Measurements from ENCODE around the gene CAMK4.
"Not testable (repeated sequence)": the region's sequence is repeated elsewhere in the genome, so short reads cannot be mapped to it uniquely, and the experiment has no call there.

CAMK4 gene

DNA sequence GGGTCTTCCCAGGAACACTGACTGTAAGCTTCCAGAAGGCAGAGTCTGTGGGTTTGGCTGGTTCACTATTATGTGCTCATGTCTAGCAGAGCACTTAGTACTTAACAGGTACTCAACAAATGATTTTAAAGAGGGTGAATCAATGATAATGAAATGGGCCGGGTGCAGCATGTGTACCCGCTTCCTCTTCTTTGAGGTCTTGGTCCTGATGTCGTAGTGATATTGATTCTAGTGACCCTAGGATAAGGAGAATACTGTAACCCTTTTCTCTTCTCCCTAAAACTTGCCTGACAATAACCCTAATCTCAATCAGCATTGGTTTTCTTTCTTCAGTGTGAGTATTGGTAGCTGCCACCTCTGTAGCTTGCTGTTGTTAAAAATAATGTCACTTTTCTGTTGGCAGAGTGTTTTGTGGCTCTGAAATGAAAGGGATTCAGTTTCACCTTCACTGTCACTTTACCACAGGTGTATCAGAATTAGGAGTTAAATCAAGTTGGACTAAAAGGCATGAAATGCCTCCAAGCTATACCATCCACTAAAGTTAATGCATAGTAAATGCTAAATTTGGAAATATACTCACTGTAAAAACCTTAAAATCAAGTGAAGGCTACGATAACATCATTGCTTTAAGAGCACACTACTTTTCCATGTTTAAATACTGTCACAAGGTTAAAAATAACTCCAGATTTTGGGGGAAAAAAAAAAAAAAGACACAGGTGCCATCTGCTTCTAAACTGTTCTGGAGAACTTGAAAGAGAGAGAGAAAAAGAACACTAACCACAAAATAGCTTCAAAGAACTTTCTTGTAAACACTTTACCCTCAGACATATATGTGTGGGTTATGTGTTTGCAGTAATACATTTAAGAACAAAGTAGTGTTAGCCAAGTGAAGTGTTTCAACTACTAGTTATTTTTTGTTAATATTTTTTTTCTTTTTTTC lies 6.0 kb downstream of the CAMK4 start:
- FAIRE-seq = no peak

DNA sequence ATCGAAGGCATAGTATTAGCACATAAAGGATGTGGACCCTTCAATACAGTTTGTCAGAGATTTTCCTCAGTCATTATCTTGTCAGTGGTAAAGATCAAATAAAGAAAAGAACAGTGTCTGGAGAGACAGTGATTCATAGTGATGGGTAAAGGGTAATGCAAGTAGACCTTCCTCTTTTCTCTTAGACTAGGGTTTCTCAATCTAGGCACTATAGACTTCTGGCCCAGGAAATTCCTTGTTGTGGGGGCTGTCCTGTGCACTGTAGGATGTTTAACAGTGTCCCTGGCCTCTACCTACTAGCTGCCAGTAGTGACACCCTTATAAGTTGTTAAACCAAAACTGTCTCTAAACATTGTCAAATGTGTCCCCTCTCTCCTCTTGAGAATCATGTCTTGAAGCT lies 6.9 kb downstream of the CAMK4 start:
- FAIRE-seq = no peak

DNA sequence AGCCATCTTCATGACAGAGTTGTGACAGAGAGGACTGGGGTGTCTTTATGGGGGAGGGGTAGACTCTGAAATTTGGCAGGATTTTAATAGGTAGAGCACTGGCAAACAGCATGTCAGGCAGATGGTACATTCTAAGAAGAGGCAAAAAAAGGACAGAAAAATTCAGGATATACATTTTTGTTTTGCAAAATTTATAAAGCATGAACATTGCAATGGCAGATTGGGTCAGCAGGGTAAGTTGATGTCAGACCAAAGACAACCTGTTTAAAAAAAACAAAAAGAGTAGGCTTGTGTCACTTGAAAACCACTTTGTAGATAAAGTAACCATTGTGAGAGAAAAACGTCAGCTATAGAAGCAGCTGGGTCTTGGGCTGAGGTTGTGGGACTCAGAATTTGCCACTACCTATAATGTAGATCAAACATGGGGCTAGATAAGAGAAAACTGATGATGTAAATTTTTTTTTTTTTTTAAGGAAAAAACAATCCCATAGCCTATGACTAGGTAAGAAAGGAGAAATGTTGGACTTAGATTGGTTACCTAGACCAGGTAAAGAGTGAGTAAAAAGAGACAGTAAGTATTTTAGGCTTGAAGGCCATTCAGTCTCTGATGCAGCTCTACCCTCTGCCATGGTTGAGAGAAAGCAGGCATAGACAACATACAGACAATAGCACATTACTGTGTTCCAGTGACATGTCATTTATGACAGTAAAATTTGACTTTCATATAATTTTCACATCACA lies 8.3 kb downstream of the CAMK4 start:
- FAIRE-seq = no peak

DNA sequence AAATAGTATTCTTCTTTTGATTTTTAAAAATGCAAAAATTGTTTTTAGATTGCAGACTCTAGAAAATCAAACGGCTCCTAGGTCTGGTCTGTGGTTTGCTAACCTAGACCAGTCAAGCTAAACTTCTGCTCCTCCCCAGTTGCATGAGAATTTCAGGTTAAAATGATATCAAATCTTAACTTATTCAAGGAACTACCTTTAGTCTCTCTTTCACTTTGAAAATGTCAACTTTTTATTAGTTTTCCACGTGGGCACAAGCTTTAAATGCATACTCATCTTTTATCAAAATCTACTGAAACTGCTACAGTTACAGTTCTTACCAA lies 8.8 kb downstream of the CAMK4 start:
- no peak for FAIRE-seq

DNA sequence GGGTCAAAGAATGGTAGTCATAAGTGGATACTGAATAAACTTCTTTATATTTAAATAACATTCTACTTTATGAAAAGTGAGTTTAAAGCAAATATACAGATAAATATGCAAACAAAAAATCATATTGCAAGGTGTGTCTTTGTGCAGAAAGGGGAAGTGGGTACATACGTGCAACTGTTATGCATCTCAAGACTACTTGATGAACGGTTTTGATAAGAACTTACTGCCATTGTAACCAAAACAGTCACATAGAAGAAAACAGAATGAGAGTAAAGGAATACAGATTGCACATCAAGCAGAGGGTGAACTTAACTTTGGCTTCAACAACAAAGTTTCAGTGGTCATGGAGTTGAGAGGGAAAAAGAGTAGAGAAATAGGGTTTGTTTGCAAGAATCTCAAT lies 9.9 kb downstream of the CAMK4 start:
- FAIRE-seq = no peak

DNA sequence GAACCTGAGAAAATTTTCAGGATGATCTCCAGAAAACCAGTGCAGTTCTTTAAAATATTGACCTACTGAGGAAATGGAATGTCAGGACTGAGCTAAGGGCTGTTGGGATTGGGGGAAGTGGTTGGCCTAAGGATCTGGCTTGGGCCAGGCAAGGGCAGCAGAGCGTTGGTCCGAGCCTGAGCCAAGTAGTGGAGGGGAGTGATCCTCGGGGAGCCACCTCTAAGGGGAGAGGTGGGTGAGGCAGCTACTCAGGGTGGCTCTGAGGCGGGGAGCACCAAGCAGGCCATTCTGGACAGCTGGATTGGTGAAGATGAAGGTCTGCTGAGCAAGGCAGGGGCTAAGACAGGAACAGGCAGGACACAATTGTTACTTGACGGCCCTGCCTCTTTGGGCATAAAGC lies 11.5 kb downstream of the CAMK4 start:
- no peak for FAIRE-seq

DNA sequence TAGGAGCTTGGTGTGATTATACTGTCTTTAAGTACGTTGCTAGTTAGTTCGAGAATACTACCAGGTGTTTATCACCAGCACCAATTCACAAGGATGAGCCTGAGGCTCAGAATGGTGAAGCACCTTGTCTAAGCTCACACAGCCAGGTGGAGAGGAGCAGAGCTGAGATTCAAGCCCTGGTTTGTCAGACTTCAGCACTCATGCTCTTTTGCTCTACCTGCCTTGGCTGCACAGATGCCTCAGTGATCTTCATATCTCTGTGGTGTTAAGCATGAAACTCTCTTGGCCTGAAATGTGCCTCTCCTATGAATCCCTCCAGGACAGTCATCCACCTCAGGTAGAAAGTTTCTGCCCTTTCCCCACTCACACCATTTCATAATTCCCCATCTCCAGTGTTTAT lies 12.2 kb downstream of the CAMK4 start:
- FAIRE-seq = no peak

DNA sequence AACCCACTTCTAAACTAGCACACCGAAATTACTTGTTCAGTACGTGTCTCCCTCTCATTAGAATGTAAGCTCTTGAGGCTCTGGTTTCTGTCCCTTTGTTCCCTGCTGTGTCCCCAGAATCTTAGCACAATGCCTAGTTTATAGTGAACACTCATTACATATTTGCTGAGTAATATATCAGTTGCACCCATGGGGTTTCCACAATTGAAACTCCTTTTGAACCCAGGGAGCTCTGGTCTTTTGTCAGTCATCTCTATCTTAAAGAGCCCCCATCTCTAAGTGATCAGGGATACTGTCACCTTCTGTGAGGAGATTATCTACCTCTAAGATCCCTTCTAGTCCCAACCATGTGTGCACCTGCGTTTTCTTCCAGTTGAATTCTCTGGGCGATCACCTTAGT lies 12.8 kb downstream of the CAMK4 start:
- FAIRE-seq = no peak

DNA sequence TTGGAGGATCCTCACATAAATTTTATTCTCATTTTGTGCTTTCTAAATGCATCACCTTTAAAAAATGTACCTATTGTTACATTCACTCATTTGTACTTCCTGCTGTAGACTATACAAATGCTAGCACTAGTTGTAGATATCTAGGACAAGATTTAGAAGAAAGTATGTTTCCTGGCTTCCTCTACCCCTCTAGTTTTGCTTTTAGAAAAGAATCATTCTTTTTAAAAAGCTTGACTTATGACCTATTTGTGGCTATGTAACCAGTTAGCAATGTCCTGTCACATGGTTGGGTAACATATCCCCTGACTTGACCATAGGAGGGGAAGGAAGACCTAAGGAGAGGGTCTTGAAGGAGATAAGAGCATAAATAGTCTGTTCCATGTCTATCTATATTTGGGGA lies 13.3 kb downstream of the CAMK4 start:
- no peak for FAIRE-seq

DNA sequence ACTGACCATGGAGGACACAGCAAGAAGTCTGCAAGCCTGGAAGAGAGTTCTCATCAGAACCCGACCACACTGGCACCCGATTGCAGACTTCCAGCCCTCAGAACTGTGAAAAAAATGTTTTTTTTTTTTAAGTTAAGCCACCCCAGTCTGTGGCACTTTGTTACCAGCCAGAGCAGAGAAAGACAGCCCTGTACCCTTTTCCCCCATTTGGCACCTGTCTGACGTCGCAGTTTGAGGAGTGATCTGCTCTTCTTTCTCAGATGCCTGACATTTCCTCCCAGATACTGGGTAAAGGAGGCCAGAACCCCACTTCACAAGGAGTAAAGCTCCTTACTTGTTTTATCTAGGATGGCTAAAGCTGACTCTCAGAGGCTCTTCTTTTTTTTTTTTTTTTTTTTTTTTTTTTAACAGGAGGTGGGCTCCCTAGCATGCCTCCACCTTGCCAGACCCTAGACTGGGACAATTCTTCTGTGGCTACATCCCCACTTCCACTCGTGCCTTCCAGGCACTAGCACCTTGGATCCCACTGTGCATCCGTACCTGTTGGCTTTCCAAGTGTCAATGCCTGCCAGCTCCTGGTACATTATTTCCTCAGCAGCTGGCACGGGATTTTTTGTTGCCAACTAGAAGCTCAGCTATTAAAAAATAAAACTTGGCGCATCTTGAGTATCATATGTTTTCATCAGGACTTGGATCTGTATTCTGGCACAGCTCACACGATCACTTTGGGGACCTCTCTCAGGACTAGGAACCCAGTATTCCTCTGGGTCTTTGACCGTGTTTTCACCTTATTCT lies 14.4 kb downstream of the CAMK4 start:
- no peak for FAIRE-seq

DNA sequence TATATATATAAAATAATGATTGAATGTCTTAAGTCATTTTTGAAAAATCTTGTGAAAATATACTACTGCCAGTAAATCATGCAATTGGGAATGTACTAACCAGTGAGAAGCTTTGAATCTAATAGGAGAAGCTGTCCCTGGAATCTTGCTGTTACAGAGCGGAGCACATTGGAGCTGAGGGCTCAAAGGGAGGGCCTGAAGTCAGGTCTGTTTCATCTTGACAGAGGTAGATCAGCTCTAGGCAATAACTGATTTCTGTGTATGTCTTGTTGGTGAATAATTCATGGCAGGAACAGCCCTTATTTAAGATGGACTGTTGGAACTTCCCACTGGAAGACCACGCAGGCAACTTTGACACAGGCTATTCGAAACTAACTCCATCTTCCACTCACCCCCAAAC lies 17.5 kb downstream of the CAMK4 start:
- FAIRE-seq = no peak

DNA sequence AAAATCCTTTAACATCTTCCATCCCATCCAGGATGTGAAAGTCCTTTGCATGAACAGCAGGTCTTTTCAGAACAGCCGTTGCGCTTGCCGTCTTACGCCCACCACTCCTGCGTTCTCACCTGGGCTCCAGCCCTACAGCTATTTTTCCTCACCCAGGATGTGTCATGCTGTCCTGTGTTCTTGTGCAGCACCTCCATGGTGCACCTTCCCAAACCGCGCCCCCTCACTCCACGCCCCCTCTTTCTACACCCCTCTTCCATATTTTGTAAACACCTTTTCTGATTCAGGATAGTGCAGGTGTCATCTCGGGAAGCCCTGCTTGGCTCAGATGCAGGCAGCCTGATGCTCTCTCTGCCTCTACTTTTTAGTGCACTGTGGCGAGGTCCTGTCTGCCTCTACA lies 18.4 kb downstream of the CAMK4 start:
- no peak for FAIRE-seq

DNA sequence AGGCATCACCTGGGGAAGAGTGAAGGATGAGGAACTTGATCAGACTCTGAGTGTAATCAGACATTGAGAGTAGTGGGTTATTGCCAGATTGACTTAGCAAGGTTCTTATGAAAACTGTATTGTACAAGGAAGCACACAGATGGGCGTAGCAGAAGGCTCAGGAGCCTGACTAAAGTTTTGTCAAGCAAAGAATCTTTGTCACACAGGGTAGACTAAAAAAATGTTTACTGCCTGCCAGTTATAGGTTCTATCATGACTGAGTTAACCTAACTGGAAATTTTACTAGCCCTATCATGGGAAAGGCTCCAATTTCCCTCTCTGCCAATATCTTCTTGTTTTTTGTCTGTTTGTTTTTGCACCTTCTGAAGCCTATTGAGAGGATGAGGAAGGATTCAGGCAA lies 19.1 kb downstream of the CAMK4 start:
- no peak for FAIRE-seq

DNA sequence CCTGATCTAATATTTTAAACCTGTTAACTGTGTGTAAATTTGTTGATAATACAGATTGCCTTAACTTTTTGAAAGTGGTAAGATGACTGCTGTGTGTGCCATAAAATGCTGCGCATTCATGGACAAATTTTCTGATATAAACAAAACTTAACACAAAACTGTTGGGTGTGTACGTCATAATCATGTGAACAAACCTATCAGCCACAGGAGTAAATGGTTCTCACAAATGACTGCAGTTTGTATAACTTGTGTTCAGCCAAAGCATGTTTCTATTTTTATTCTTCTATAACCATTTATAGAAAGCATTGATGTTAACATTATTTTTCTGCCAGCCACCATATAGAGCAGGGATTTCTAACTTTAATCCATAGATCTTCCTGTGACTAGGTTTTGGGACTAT lies 21.5 kb downstream of the CAMK4 start:
- no peak for FAIRE-seq

DNA sequence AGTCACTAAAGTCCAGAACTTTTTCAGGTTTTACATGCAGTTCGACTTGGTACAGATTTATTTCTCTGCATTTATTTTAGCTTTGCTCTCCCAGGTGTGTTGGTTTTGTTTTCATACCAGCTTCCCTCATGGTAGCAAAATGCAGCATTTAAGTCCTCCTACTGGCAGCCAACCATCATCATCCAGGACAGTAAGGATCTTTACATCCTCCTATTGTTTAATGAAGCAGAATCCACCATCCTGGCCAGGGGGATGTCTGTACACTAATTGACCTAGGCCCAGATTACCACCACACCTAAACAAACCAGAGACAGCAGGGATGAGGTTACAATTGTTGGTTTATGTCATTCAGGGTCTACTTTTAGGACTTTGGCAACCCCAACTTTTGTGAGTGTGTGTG lies 22.3 kb downstream of the CAMK4 start:
- FAIRE-seq = no peak

DNA sequence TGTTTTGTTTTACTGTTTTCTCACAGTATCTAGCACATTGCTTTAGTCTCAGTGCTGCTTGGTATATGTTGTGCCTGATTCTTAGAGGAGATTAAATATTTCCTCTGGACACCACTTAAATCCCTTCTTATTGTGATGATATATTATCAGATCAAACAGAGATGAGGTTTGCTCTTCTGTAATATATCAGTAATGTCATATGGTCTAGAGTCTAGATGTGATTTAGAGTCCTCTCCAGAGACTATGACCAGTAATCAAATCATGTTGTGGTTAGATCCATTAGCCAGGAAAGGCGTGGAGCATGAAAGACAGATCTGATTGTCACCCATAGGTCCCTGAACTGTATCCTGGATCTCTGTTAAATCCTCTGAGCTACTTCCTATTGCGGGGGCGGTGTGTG lies 24.4 kb downstream of the CAMK4 start:
- FAIRE-seq = no peak

DNA sequence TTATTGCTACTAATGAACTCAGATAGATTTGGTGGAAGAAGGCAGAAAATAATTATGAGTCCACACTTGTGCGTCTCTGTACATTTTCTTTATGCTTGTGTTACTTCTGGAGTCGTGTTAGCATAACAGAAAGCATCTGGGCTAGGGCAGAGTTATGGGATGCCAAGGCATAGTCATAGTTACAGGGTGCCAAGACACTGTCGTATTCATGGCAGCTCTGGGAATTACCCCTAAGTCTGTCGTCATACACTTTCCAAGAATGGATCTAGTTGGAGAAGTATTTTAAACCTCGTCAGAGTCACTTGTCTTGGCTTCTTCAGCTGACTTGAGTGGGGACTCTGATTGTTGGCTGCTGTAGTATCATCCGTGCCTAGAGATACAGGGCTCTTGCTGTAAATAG lies 27.7 kb downstream of the CAMK4 start:
- FAIRE-seq = no peak

DNA sequence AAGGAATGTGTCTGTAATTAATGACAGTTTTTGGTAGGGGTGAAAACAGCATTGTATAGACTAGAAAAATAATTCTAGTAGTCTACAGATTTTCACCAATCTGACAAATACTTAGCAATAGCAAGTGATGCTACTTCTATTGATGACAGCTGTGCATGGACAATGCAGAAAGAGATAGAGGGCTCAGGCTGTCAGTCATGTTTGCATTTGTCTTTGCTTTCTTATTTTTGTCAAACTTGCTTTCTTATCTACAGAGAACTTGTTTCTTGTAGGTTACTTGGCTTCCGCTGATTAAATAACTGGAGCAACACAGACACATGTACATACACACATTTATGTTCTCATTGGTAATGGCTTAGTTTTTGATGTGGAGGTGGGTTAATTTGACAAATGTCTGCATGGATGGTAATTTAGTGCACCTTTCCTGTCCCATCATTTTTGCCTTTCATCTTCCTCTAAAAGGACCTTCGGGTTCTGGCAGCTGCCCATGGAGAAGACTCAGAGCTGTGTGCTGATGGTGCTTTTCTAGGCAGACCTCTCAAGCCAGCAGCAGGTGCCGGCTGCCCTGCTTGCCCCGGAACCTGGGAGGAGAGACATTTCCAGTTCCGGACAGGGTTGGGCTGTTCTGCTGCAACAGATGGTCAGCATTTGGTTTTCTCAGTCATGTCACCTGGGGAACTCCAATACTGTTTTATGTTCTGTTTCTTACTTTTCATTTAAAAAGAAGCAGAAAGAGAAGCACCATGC lies 28.8 kb downstream of the CAMK4 start:
- no peak for FAIRE-seq

DNA sequence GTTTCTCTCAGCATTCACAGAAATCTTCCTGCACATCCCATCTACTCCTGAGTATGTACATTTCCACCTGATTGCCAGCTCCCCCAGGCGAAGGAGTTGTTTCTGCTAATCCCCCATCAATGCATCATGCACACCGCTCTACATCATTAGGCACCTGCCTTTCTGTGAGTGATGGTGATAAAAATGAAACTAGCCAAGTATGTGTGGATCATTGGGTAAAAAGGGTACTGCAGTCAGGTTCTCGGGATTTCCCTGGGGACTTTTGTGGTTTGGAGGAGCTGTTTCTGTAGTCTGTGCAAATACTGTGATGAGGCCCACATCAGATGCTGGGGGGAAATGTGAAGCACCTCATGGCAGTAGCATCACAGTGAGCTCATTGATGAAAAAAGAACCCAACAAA lies 30.4 kb downstream of the CAMK4 start:
- FAIRE-seq = no peak

DNA sequence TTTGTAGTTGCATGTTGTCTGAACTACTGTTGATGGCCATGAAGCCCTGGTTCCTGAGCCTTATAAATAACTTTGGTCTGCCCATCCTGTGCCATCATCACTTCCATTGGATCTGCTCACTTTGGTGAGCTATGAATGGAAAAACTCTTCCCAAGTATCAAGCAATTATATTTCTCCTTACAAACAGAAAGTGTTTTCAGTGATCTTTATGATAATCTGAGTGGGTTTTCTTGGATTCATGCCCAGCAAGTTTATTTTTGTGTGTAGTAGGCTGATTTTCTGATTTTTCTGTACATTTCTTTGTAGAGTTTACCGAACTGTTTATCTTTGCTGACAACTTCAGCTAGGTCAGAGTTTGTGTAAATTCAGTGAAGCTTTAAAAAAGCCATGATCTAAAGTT lies 31.0 kb downstream of the CAMK4 start:
- no peak for FAIRE-seq

DNA sequence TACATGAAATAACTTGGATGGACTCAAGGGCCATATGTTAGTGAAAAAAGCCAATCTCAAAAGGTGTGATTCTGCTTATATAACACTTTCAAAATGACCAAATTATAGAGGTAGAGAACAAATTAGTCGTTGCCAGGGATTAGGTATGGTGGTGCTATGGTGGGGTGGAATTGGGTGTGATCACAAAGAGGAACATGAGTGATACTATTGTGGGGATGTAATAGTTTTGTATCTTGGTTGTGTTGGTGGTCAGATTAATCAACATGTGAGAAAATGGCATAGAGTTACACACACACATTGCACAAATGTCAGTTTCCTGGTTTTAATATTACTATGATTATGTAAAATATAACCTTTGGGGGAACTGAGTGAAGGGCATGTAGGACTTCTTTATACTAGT lies 31.9 kb downstream of the CAMK4 start:
- FAIRE-seq = no peak

DNA sequence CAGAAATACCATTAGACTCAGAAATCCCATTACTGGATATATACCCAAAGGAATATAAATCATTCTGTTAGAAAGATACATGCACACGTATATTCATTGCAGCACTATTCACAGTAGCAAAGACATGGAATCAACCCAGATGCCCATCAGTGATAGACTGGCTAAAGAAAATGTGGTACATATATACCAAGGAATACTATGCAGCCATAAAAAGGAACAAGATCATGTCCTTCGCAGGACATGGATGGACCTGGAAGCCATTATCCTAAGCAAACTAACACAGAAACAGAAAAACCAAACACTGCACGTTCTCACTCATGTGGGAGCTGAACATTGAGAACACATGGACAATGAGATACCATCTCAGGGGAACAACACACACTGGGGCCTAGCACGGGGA lies 33.4 kb downstream of the CAMK4 start:
- not testable (repeated sequence) for FAIRE-seq

DNA sequence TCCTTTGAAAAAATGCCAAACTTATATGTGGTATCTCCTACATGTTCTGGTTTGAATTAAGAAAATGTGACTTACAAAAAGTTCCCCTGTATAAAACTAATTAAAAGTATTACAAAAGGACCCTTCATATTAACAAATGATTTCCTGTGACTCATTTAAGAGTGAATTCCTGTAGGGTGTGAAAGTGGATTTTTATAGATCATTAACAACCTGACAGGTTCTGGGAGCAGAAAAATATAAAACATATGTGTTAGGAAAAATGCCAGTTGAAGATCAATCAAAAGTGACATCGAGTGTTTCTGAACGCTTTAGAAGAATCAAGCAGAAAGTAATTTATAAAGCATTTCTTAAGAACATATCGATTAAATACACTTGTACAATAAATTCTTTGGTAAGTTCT lies 35.5 kb downstream of the CAMK4 start:
- FAIRE-seq = no peak

Data from A204.1 (cell line).